ENCODE results near the gene USP15. TPM values are rescaled to one million over a fixed set of nuclear protein-coding genes. Genes with fewer than 3 reads are reported as not detected.

The USP15 gene
- total RNA-seq: 86.5 and 88.6 TPM in 2 replicates

DNA sequence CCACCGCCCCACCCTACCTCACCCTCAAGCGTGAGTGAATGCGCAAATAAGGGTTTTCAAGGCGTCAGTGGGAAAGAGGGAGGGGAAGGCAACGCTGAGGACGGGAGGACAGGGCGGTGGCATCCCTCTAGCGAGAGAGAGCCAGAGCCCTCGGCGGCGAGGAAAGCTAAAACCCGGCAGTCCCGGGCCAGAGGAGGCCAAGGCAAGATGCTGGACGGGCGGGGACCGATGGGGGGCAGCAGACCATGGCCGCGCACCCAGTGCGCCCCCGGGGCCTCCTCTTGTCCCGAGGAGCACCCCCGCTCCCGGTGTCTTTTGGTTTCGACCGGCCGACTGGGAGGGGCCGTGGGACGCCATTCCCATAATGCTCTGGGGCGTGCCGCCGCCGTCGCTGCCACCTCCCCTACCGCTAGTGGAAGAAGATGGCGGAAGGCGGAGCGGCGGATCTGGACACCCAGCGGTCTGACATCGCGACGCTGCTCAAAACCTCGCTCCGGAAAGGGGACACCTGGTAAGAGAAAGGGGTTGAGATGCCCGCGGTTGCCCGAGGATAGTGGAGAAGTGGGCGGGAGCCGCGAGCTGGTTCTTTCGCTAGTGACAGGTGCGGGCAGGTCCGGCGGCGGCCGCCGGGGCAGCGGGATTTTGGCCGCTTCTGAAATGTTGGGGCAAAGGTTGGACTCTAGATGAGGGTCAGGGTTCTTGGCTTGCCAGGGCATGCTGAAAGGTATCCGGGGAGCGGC is at the start of gene USP15:
Gene USP15 (plus strand): TSS at position 412 of the 740 bp plus-strand sequence. CDS start 11 bp downstream, at position 423.

Other genes starting within 250 kb of the USP15 start
- gene MON2, start 206.4 kb downstream of the USP15 start, total RNA-seq: 17.6 and 35.5 TPM in 2 replicates

All from endothelial cell of coronary artery (primary cell).